Measurements from ENCODE around the gene PLA2R1. TPM values are rescaled to one million over a fixed set of nuclear protein-coding genes. Genes with fewer than 3 reads are reported as not detected.
A peak's percentile ranks its signal among the peaks of the same experiment; 100 is the strongest.

Gene PLA2R1
- polyA plus RNA-seq (2013, experiment 1 of 2; ENCODE audit: insufficient read length) = 5.7 TPM
- 6.5 TPM for polyA plus RNA-seq (2013, experiment 2 of 2; ENCODE audit: insufficient read length)

GRCh38 chr2:160062292-160063005 is at the start of gene PLA2R1:
PLA2R1 (minus strand) TSS chr2:160062615; CDS start chr2:160062403, 212 bp downstream.
- DNase-seq = peak; percentile 51

GRCh38 chr2:160110674-160111239 is 48.3 kb upstream of the PLA2R1 start:
- DNase-seq = no peak

GRCh38 chr2:160109939-160110673 is 47.7 kb upstream of the PLA2R1 start:
- peak; percentile 80 for DNase-seq

- no peak for DNase-seq
Observed at GRCh38 chr2:160109243-160109642, 46.8 kb upstream of the PLA2R1 start.

- DNase-seq = no peak
Observed at GRCh38 chr2:160108646-160109045, 46.2 kb upstream of the PLA2R1 start.

- DNase-seq = no peak
Observed at GRCh38 chr2:160105366-160105765, 43.0 kb upstream of the PLA2R1 start.

GRCh38 chr2:160104115-160104514 is 41.7 kb upstream of the PLA2R1 start:
- no peak for DNase-seq

- no peak for DNase-seq
Observed at GRCh38 chr2:160097326-160097725, 34.9 kb upstream of the PLA2R1 start.

GRCh38 chr2:160096409-160096808 is 34.0 kb upstream of the PLA2R1 start:
- no peak for DNase-seq

GRCh38 chr2:160092445-160092844 is 30.0 kb upstream of the PLA2R1 start:
- DNase-seq = no peak

GRCh38 chr2:160091381-160091780 is 29.0 kb upstream of the PLA2R1 start:
- peak; percentile 25 for DNase-seq

GRCh38 chr2:160087854-160088745 is 25.7 kb upstream of the PLA2R1 start:
- no peak for DNase-seq

GRCh38 chr2:160085662-160086061 is 23.2 kb upstream of the PLA2R1 start:
- no peak for DNase-seq

- DNase-seq = no peak
Observed at GRCh38 chr2:160077912-160078810, 15.7 kb upstream of the PLA2R1 start.

GRCh38 chr2:160076914-160077313 is 14.5 kb upstream of the PLA2R1 start:
- DNase-seq = no peak

- no peak for DNase-seq
Observed at GRCh38 chr2:160076241-160076640, 13.8 kb upstream of the PLA2R1 start.

- DNase-seq = peak; percentile 76
Observed at GRCh38 chr2:160075171-160075570, 12.8 kb upstream of the PLA2R1 start.

GRCh38 chr2:160073284-160073888 is 11.0 kb upstream of the PLA2R1 start:
- DNase-seq = no peak

- DNase-seq = no peak
Observed at GRCh38 chr2:160068906-160069305, 6.5 kb upstream of the PLA2R1 start.

- no peak for DNase-seq
Observed at GRCh38 chr2:160064916-160065315, 2.5 kb upstream of the PLA2R1 start.

All from fibroblast of skin of abdomen (primary cell).